Gastrocnemius medialis (tissue), 4 donors: ENCODE measurements around the gene SMAD2. TPM values are rescaled to one million over a fixed set of nuclear protein-coding genes. Genes with fewer than 3 reads are reported as not detected.

Experiments used
- ATAC-seq, 2 donors: fragments of 150-250 bp; one replicate each; pipeline ENCODE4 v1.9.1; 2016
- DNase-seq, 2 donors: peaks; one replicate each; pipeline ENCODE4 v3.0.0-alpha.2; 2019
- H3K27ac ChIP-seq, 4 donors: fragments of 200-600 bp; sonication (generic); 1 replicate in 1 of 4; 2 replicates in 3 of 4; pipeline ENCODE4 v1.5.1; 2016 to 2018; ENCODE audit warnings: mild to moderate bottlenecking in 2 of 4, moderate library complexity in 1 of 4
- H3K27me3 ChIP-seq, 3 donors: fragments of 200-600 bp; sonication (generic) in 2 of 3; 1 replicate in 1 of 3; 2 replicates in 2 of 3; pipeline versions ENCODE4 v1.5.1 to v1.6.0; 2016 to 2019; ENCODE audit warnings: mild to moderate bottlenecking in 1 of 3, moderate library complexity in 1 of 3
- H3K36me3 ChIP-seq, 2 donors: fragments of 200-600 bp; sonication (generic) in 1 of 2; one replicate each; pipeline ENCODE4 v1.5.1; 2017 to 2018
- H3K4me1 ChIP-seq, 2 donors: fragments of 200-600 bp; sonication (generic) in 1 of 2; one replicate each; pipeline ENCODE4 v1.5.1; 2016 to 2017; ENCODE audit warnings: mild to moderate bottlenecking in 2 of 2
- H3K4me3 ChIP-seq, 4 donors: fragments of 200-600 bp; sonication (generic) in 3 of 4; 1 replicate in 1 of 4; 2 replicates in 3 of 4; pipeline ENCODE4 v1.5.1; 2016 to 2019; ENCODE audit warnings: mild to moderate bottlenecking in 2 of 4
- H3K9me3 ChIP-seq, 3 donors: fragments of 200-600 bp; sonication (generic) in 2 of 3; 1 replicate in 1 of 3; 2 replicates in 2 of 3; pipeline ENCODE4 v1.5.1; 2016 to 2019
- POLR2A ChIP-seq, 2 donors: fragments of 450-650 bp; IDR thresholded peaks; one replicate each; pipeline ENCODE4 v1.6.1; 2017; ENCODE audit warnings: antibody characterized with exemption in 2 of 2, mild to moderate bottlenecking in 2 of 2, moderate library complexity in 2 of 2
- in situ Hi-C, 4 donors: fragments of 200-750 bp; cut with MboI; loops; one replicate each; pipeline versions ENCODE4 v1.15.0 to v1.8.0; 2017; ENCODE audit warnings: low sequenced_read_pairs in 4 of 4
- intact Hi-C: fragments of 100-400 bp; cut with DNase I; formaldehyde crosslinking; loops from one replicate; pipeline ENCODE4 v1.15.1; 2023; ENCODE audit warnings: low total_unique reads
- total RNA-seq, 4 donors: library from RNA; depleted of rRNA; stranded (reverse); fragments of >200 nt; gene quantifications; one replicate each; pipeline versions ENCODE4 v1.1.0 to v1.2.3, GENCODE V29; 2016
- TF ChIP-seq, protein P1 (sequence below), 5 experiments: fragments of 450-650 bp in 3 of 5; fragments of 200-600 bp in 2 of 5; sonication (generic) in 2 of 5; IDR thresholded peaks in 4 of 5; conservative IDR thresholded peaks in 1 of 5; 1 replicate in 4 of 5; 2 replicates in 1 of 5; pipeline ENCODE4 v1.5.1; 2016 to 2019; ENCODE audit warnings: antibody characterized with exemption in 5 of 5, mild to moderate bottlenecking in 3 of 5, moderate library complexity in 3 of 5

SMAD2 gene
- total RNA-seq, 4 donors from 2014 or later: 53.6 to 67.7 (median 61.3) TPM

DNA sequence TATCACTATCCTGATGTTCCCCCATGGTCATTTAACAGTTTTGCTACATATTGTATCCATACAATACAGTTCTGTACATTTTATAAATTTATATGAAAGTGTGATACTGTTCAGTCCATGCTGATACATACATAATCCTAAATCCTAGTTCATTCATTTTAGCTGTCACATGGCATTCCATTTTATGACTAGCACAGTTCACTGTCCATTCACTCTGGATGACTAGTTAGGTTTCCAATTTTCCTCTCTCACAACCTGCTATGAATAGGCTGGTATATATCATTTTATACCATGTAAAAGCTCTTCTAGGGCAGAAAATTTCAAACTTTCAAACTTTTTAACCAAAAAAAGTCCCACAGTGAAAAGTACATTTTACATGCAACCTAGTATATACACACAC lies 15.2 kb downstream of the SMAD2 start:
- ATAC-seq (no peak), DNase-seq (no peak)
- Histone ChIP-seq H3K27me3 (no peaks in the 10 kb centered on the region), H3K27ac (no peak overlapping the region), H3K4me3 (no peak overlapping the region), H3K4me1 (peaks cover 51 to 66% of the 10 kb centered on the region in 2 donors), H3K9me3 (no peaks in the 10 kb centered on the region), H3K36me3 (no peaks in the 10 kb centered on the region)
- intact Hi-C loops (no loop called here), in situ Hi-C loops (no loop called here)
- TF ChIP-seq, protein P1, sequence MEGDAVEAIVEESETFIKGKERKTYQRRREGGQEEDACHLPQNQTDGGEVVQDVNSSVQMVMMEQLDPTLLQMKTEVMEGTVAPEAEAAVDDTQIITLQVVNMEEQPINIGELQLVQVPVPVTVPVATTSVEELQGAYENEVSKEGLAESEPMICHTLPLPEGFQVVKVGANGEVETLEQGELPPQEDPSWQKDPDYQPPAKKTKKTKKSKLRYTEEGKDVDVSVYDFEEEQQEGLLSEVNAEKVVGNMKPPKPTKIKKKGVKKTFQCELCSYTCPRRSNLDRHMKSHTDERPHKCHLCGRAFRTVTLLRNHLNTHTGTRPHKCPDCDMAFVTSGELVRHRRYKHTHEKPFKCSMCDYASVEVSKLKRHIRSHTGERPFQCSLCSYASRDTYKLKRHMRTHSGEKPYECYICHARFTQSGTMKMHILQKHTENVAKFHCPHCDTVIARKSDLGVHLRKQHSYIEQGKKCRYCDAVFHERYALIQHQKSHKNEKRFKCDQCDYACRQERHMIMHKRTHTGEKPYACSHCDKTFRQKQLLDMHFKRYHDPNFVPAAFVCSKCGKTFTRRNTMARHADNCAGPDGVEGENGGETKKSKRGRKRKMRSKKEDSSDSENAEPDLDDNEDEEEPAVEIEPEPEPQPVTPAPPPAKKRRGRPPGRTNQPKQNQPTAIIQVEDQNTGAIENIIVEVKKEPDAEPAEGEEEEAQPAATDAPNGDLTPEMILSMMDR (IDR thresholded peaks at IDR 0.05 in 4 of 5, conservative IDR thresholded peaks at IDR 0.05 in 1 of 5): no peak
- no peak for TF ChIP-seq POLR2A (IDR thresholded peaks at IDR 0.05)

DNA sequence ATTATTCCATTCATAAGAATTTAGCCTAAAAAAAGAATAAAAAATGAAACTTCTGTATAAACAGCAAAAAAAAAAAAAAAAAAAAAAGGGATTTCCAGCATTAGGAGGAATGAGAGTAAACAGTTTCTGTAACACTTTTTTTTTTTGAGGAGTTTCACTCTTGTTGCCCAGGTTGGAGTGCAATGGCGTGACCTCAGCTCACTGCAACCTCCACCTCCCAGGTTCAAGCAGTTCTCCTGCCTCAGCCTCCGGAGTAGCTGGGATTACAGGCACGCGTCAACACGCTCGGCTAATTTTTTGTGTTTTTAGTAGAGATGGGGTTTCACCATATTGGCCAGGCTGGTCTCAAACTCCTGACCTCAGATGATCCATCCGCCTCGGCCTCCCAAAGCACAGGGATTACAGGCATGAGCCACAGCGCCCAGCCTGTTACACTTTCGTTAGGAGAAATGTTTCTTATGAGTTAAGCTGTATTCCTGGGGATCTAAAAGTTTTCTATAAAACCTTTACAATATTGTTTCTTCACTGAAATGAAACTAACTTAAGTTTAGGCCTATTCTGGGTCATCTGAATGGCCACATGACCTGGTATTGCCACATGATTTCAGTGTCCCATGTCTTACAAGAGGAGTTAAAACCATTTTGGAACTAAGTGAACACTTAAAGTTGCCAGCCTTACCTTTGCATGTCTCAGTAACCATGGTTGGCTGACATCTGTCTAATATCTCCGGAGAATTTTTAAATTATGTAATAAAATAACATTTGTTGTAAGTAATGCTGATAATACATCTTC lies 17.5 kb downstream of the SMAD2 start:
- in situ Hi-C loops (no loop called here), intact Hi-C loops (loop anchor here (5.0 kb wide), 1 partner anchor 51 kb away; no protein-coding TSS in a partner anchor)
- TF ChIP-seq POLR2A (IDR thresholded peaks at IDR 0.05): no peak
- TF ChIP-seq, protein P1 (IDR thresholded peaks at IDR 0.05 in 4 of 5, conservative IDR thresholded peaks at IDR 0.05 in 1 of 5): no peak
- Histone ChIP-seq H3K4me3 (no peak overlapping the region), H3K4me1 (peaks cover 46 to 55% of the 10 kb centered on the region in 2 donors), H3K27me3 (no peaks in the 10 kb centered on the region), H3K27ac (peak overlapping the region; percentile 56 to 78 (median 66)), H3K36me3 (no peaks in the 10 kb centered on the region), H3K9me3 (no peaks in the 10 kb centered on the region)
- ATAC-seq: peak in 1 of 2 donors; percentile 58
- peak in 1 of 2 donors; percentile 23 for DNase-seq

DNA sequence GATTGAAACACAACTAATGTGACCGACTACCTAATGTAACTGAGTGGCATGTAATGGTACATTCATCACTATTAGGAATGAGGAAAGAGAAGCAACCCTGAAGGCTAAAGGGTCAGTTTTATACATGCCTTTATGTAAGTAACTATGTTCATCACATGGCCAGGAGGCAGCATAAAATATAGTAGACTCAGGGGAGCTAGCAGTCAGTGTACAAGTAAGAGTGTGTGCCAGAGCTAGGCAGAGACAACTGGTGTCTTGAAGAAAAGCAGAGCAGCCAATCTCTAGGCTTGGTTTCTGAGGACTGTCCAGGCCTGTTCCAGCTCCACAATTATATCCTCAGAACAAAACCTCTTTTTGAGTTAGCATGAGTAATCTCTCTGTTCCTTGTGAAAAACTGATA lies 18.1 kb downstream of the SMAD2 start:
- in situ Hi-C loops (no loop called here), intact Hi-C loops (loop anchor here (5.0 kb wide), 1 partner anchor 50 kb away; no protein-coding TSS in a partner anchor)
- DNase-seq: no peak
- H3K4me3 ChIP-seq: no peak overlapping the region
- peaks cover 46 to 53% of the 10 kb centered on the region in 2 donors for H3K4me1 ChIP-seq
- no peaks in the 10 kb centered on the region for H3K9me3 ChIP-seq
- peak; percentile 47 to 61 for ATAC-seq
- H3K27ac ChIP-seq: peak overlapping the region; percentile 51 to 78 (median 66)
- no peaks in the 10 kb centered on the region for H3K36me3 ChIP-seq
- TF ChIP-seq POLR2A (IDR thresholded peaks at IDR 0.05): no peak
- TF ChIP-seq, protein P1 (IDR thresholded peaks at IDR 0.05 in 4 of 5, conservative IDR thresholded peaks at IDR 0.05 in 1 of 5): no peak
- H3K27me3 ChIP-seq: no peaks in the 10 kb centered on the region

DNA sequence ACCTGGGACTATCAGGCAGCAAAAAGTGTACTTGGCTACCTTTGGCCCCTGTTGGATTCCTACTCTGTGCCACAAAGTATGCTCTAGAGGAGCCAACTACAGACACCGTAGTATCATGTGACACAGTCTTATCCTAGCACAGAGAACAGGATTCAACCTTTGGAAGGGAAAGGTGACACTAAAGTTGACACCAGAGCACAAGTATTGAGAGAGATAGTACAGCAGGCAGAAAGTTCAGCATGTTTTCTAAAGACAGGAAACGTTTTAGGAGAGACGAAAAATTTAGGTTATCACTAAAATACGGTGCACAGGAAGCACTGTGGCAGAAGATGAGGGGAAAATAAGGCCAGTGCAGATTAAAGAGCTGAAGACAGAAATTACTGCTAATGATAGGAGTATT lies 18.6 kb downstream of the SMAD2 start:
- peaks cover 46 to 49% of the 10 kb centered on the region in 2 donors for H3K4me1 ChIP-seq
- TF ChIP-seq POLR2A (IDR thresholded peaks at IDR 0.05): no peak
- TF ChIP-seq, protein P1 (IDR thresholded peaks at IDR 0.05 in 4 of 5, conservative IDR thresholded peaks at IDR 0.05 in 1 of 5): no peak

More for the DNA sequence above, 18.6 kb downstream of the SMAD2 start:
- H3K27ac ChIP-seq: peak overlapping the region; percentile 51 to 78 (median 66)
- H3K4me3 ChIP-seq: no peak overlapping the region
- ATAC-seq (peak; percentile 77 to 94), DNase-seq (no peak)
- intact Hi-C loops: loop anchor here (5.0 kb wide), 1 partner anchor 50 kb away; no protein-coding TSS in a partner anchor
- in situ Hi-C loops: no loop called here
- no peaks in the 10 kb centered on the region for H3K36me3 ChIP-seq
- no peaks in the 10 kb centered on the region for H3K9me3 ChIP-seq
- no peaks in the 10 kb centered on the region for H3K27me3 ChIP-seq
